Measurements from ENCODE around the gene C1orf167. TPM values are rescaled to one million over a fixed set of nuclear protein-coding genes. Genes with fewer than 3 reads are reported as not detected.

Gene C1orf167
- total RNA-seq, 1 donor, result 0.36 TPM

- no peak for TF ChIP-seq CTCF (IDR thresholded peaks at IDR 0.05; ENCODE audit: insufficient read depth, low read length)
- peak within 1 kb of the TSS; percentile 91 for H3K4me3 ChIP-seq (ENCODE audit: low read depth, low read length)
- peak; percentile 99 for DNase-seq (ENCODE audit: low read depth)
Observed at GRCh38 chr1:11805422-11806306, 43.7 kb downstream of the C1orf167 start, which contains the start of the genes CLCN6 and MTHFR. Gene CLCN6 (plus strand): TSS chr1:11806191. CDS start chr1:11806263, 72 bp downstream. Gene MTHFR (minus strand): TSS chr1:11805964. CDS start chr1:11803116, 2,848 bp downstream.

GRCh38 chr1:11806307-11806936 is 44.4 kb downstream of the C1orf167 start:
- DNase-seq (ENCODE audit: low read depth), result peak; percentile 43
- no peak for TF ChIP-seq CTCF (IDR thresholded peaks at IDR 0.05; ENCODE audit: insufficient read depth, low read length)
- peak overlapping the region; percentile 91 for H3K4me3 ChIP-seq (ENCODE audit: low read depth, low read length)

- no peak for DNase-seq (ENCODE audit: low read depth)
- no peak for TF ChIP-seq CTCF (IDR thresholded peaks at IDR 0.05; ENCODE audit: insufficient read depth, low read length)
- H3K4me3 ChIP-seq (ENCODE audit: low read depth, low read length), result peak overlapping the region; percentile 91
Observed at GRCh38 chr1:11807133-11807532, 45.1 kb downstream of the C1orf167 start.

- DNase-seq (ENCODE audit: low read depth), result no peak
- H3K4me3 ChIP-seq (ENCODE audit: low read depth, low read length), result no peak overlapping the region
- no peak for TF ChIP-seq CTCF (IDR thresholded peaks at IDR 0.05; ENCODE audit: insufficient read depth, low read length)
Observed at GRCh38 chr1:11813021-11813420, 51.0 kb downstream of the C1orf167 start.

GRCh38 chr1:11817192-11817591 is 55.2 kb downstream of the C1orf167 start:
- DNase-seq (ENCODE audit: low read depth), result no peak
- H3K4me3 ChIP-seq (ENCODE audit: low read depth, low read length), result no peak overlapping the region
- no peak for TF ChIP-seq CTCF (IDR thresholded peaks at IDR 0.05; ENCODE audit: insufficient read depth, low read length)

GRCh38 chr1:11822091-11822490 is 60.1 kb downstream of the C1orf167 start:
- TF ChIP-seq CTCF (IDR thresholded peaks at IDR 0.05; ENCODE audit: insufficient read depth, low read length), result no peak
- no peak for DNase-seq (ENCODE audit: low read depth)
- H3K4me3 ChIP-seq (ENCODE audit: low read depth, low read length), result no peak overlapping the region
